ENCODE measurements around the gene CES2.
"Not testable (repeated sequence)": the region's sequence is repeated elsewhere in the genome, so short reads cannot be mapped to it uniquely, and the experiment has no call there.

Gene CES2

GRCh38 chr16:66955363-66956153 is 20.2 kb downstream of the CES2 start:
- peaks cover 16% of the 10 kb centered on the region for H3K4me1 ChIP-seq (ENCODE audit: control insufficient read depth, insufficient read depth, low read length)
- not testable (repeated sequence) for H3K36me3 ChIP-seq (ENCODE audit: control insufficient read depth, insufficient read depth, low read length); H3K4me3 ChIP-seq (ENCODE audit: low read length); H3K9me3 ChIP-seq (ENCODE audit: control insufficient read depth, low read length); H3K27me3 ChIP-seq (ENCODE audit: control insufficient read depth, insufficient read depth, low read length); H3K9ac ChIP-seq (ENCODE audit: low read length)

DNA sequence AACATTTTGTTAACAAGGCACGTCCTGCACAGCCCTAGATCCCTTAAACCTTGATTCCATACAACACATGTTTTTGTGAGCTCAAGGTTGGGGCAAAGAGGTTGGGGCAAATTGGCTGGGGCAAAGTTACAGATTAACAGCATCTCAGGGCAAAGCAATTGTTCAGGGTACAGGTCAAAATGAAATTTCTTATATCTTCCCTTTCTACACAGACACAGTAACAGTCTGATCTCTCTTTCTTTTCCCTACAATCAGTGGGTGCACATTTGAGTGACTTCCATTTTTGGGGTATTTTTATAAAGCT is 20.8 kb downstream of the CES2 start:
- H3K36me3 ChIP-seq (ENCODE audit: control insufficient read depth, insufficient read depth, low read length); H3K4me3 ChIP-seq (ENCODE audit: low read length); H3K27me3 ChIP-seq (ENCODE audit: control insufficient read depth, insufficient read depth, low read length); H3K9ac ChIP-seq (ENCODE audit: low read length); H3K9me3 ChIP-seq (ENCODE audit: control insufficient read depth, low read length): not testable (repeated sequence)
- peaks cover 20% of the 10 kb centered on the region for H3K4me1 ChIP-seq (ENCODE audit: control insufficient read depth, insufficient read depth, low read length)

DNA sequence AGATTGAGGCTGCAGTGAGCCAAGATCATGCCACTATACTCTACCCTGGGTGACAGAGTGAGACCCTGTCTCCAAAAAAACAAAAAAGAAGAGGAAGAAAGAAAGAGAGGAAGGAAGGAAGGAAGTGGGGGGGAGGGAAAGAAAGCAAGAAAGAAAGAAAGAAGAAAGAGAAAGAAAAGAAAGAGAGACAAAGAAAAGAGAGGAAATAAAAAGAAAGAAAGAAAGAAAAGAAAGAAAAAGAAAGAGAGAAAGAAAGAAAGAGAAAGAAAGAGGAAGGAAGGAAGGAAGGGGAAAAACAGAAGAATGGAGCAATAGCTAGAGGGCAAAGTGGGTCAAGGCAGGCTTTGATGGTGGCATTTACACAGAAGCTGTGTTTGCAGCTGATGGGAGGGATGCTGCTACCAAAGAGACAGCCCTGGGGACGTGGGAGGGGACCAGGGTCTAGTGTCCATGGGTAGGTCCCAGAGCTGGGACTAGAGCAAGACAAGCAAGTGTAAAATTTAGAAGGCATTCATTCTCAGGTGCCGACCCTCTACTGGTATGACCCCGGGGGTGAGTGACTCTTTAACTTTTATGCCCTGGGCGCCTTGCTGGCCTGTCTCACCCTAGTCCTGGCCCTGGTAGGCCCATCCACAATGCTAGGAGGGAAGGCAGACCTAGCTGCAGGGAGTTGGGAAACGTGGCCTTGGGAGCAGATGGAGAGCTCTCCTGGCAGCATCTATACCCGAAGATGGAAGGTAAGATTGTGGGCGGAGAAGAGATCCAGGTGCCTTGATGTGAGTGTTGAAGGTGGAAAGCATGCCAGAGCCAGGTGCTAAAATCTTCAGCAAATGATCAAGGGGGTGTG is 23.8 kb downstream of the CES2 start:
- Histone ChIP-seq H3K9ac (ENCODE audit: low read length) (no peak overlapping the region), H3K27me3 (ENCODE audit: control insufficient read depth, insufficient read depth, low read length) (no peaks in the 10 kb centered on the region), H3K4me1 (ENCODE audit: control insufficient read depth, insufficient read depth, low read length) (peaks cover 27% of the 10 kb centered on the region), H3K9me3 (ENCODE audit: control insufficient read depth, low read length) (no peaks in the 10 kb centered on the region), H3K4me3 (ENCODE audit: low read length) (no peak overlapping the region), H3K36me3 (ENCODE audit: control insufficient read depth, insufficient read depth, low read length) (no peaks in the 10 kb centered on the region)

DNA sequence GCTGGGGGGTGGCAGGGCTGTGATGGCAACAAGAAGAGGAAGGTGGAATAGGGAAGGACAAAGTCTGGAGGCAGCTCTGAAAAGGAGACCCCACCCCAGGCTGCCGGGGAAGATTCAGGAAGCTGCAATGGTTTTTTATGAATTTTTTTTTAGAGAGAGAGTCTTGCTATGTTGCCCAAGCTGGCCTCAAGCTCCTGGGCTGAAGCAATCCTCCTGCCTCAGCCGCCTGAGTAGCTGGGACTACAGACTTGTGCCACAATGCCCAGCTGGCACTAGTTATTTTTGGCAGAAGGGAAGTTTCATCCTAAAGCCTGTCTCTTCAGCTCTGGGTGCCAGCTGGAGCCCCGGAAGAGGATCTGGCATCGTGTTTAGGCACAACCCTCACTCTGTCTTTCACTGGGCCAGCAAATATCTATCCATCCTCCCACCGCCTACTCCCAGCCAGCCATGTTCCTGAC is 24.4 kb downstream of the CES2 start:
- H3K9me3 ChIP-seq (ENCODE audit: control insufficient read depth, low read length), result no peaks in the 10 kb centered on the region
- H3K4me3 ChIP-seq (ENCODE audit: low read length), result no peak overlapping the region
- H3K9ac ChIP-seq (ENCODE audit: low read length), result no peak overlapping the region
- peaks cover 26% of the 10 kb centered on the region for H3K4me1 ChIP-seq (ENCODE audit: control insufficient read depth, insufficient read depth, low read length)
- H3K27me3 ChIP-seq (ENCODE audit: control insufficient read depth, insufficient read depth, low read length), result no peaks in the 10 kb centered on the region
- no peaks in the 10 kb centered on the region for H3K36me3 ChIP-seq (ENCODE audit: control insufficient read depth, insufficient read depth, low read length)

DNA sequence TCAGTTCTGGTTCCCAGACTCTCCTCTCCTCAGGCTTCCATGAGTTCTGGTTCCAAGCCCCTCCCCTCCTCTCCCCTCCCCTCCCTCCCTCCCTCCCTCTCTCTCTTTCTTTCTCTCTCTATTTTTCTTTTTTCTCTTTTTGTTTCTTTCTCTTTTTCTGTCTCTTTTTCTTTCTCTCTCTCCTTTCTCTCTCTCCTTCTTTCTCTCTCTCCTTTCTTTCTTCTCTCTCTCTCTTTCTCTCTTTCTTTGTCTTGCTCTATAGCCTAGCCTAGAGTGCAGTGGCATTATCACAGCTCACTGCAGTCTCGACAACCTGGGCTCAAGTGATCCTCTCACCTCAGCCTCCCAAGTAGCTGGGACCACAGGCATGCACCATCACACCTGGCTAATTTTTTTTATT is 25.0 kb downstream of the CES2 start:
- H3K4me3 ChIP-seq (ENCODE audit: low read length), result no peak overlapping the region
- peaks cover 26% of the 10 kb centered on the region for H3K4me1 ChIP-seq (ENCODE audit: control insufficient read depth, insufficient read depth, low read length)
- no peaks in the 10 kb centered on the region for H3K27me3 ChIP-seq (ENCODE audit: control insufficient read depth, insufficient read depth, low read length)
- no peaks in the 10 kb centered on the region for H3K9me3 ChIP-seq (ENCODE audit: control insufficient read depth, low read length)
- H3K9ac ChIP-seq (ENCODE audit: low read length), result no peak overlapping the region
- H3K36me3 ChIP-seq (ENCODE audit: control insufficient read depth, insufficient read depth, low read length), result no peaks in the 10 kb centered on the region

- Histone ChIP-seq H3K36me3 (ENCODE audit: control insufficient read depth, insufficient read depth, low read length) (no peaks in the 10 kb centered on the region), H3K27me3 (ENCODE audit: control insufficient read depth, insufficient read depth, low read length) (no peaks in the 10 kb centered on the region), H3K9me3 (ENCODE audit: control insufficient read depth, low read length) (no peaks in the 10 kb centered on the region), H3K4me3 (ENCODE audit: low read length) (peak within 1 kb of the TSS; percentile 6), H3K4me1 (ENCODE audit: control insufficient read depth, insufficient read depth, low read length) (peaks cover 26% of the 10 kb centered on the region), H3K9ac (ENCODE audit: low read length) (peak within 1 kb of the TSS; percentile 33)
Observed at GRCh38 chr16:66961065-66961744, 25.9 kb downstream of the CES2 start, which contains the start of gene CES3. Gene CES3 (plus strand): TSS chr16:66961266. CDS start chr16:66961308, 42 bp downstream.

DNA sequence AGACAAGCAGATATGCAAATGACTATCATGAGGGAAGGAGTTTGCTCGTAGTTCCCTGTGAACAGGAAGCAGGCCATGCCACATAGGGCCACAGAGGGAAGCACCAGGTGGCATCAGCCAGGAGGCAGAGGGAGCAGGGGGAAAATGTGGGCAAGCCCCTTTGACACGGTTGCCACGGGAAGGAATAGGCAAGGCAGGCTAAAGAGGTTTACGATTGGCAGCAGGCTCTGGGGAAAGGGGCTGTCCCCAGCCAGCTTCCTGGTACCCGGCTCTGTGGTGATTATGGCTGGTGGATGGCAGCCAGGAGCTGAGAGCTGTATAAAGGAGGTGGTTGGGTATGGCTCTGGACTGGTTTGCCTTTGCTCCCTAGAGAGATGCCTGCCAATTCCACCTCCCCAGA is 26.6 kb downstream of the CES2 start:
- Histone ChIP-seq H3K27me3 (ENCODE audit: control insufficient read depth, insufficient read depth, low read length) (no peaks in the 10 kb centered on the region), H3K4me3 (ENCODE audit: low read length) (no peak overlapping the region), H3K4me1 (ENCODE audit: control insufficient read depth, insufficient read depth, low read length) (peaks cover 26% of the 10 kb centered on the region), H3K36me3 (ENCODE audit: control insufficient read depth, insufficient read depth, low read length) (no peaks in the 10 kb centered on the region), H3K9me3 (ENCODE audit: control insufficient read depth, low read length) (no peaks in the 10 kb centered on the region), H3K9ac (ENCODE audit: low read length) (peak overlapping the region; percentile 33)

- peaks cover 26% of the 10 kb centered on the region for H3K4me1 ChIP-seq (ENCODE audit: control insufficient read depth, insufficient read depth, low read length)
- no peaks in the 10 kb centered on the region for H3K9me3 ChIP-seq (ENCODE audit: control insufficient read depth, low read length)
- no peak overlapping the region for H3K9ac ChIP-seq (ENCODE audit: low read length)
- H3K27me3 ChIP-seq (ENCODE audit: control insufficient read depth, insufficient read depth, low read length), result no peaks in the 10 kb centered on the region
- no peaks in the 10 kb centered on the region for H3K36me3 ChIP-seq (ENCODE audit: control insufficient read depth, insufficient read depth, low read length)
- no peak overlapping the region for H3K4me3 ChIP-seq (ENCODE audit: low read length)
Observed at GRCh38 chr16:66964049-66964448, 28.7 kb downstream of the CES2 start.

- H3K36me3 ChIP-seq (ENCODE audit: control insufficient read depth, insufficient read depth, low read length), result no peaks in the 10 kb centered on the region
Observed at GRCh38 chr16:66968847-66969246, 33.5 kb downstream of the CES2 start.

DNA sequence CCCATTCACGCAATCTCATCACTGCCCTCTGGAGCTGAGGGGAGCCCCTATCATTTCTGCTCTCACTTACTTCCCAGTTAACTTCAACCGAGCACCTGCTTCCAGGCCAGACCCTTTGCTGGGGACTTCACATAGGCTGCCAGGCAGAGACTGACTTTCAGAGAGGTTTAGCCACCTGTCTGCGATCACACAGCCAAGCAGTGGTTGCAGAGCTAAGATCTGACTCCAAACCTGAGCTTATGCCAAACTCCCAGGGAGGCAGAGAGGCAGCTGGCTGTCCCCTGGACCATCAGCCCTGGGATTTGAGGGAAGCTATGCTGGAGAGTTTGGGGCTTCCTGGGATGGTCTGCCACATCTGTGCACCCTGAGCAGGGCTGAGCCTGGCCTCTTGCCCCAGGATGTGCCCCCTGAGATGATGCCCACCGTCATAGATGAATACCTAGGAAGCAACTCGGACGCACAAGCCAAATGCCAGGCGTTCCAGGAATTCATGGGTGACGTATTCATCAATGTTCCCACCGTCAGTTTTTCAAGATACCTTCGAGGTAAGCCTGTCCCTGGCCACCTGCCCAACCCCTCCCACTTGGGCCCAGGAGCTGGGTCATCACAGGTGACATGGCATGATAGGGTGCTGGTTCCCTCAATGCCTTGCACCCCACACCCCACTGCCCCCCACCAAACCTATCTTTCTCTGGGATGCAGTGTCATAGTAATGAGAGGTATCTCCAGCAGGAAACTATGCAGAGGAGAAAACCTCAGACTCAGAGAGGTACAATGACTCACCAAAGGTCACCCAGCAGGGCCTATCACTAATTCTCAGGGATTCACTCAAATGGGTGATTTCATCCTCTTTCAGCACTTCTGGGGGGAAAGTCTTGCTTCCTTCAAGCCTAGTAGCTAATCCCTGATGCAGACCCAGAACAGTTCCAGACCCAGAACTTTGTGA is 35.7 kb downstream of the CES2 start:
- Histone ChIP-seq H3K9me3 (ENCODE audit: control insufficient read depth, low read length) (no peaks in the 10 kb centered on the region), H3K27me3 (ENCODE audit: control insufficient read depth, insufficient read depth, low read length) (no peaks in the 10 kb centered on the region), H3K36me3 (ENCODE audit: control insufficient read depth, insufficient read depth, low read length) (no peaks in the 10 kb centered on the region), H3K9ac (ENCODE audit: low read length) (no peak overlapping the region), H3K4me1 (ENCODE audit: control insufficient read depth, insufficient read depth, low read length) (no peaks in the 10 kb centered on the region), H3K4me3 (ENCODE audit: low read length) (no peak overlapping the region)

More at GRCh38 chr16:66968847-66969246, 33.5 kb downstream of the CES2 start:
- H3K9me3 ChIP-seq (ENCODE audit: control insufficient read depth, low read length), result no peaks in the 10 kb centered on the region
- H3K4me3 ChIP-seq (ENCODE audit: low read length), result no peak overlapping the region
- no peak overlapping the region for H3K9ac ChIP-seq (ENCODE audit: low read length)
- H3K4me1 ChIP-seq (ENCODE audit: control insufficient read depth, insufficient read depth, low read length), result peaks cover 3% of the 10 kb centered on the region
- H3K27me3 ChIP-seq (ENCODE audit: control insufficient read depth, insufficient read depth, low read length), result no peaks in the 10 kb centered on the region

DNA sequence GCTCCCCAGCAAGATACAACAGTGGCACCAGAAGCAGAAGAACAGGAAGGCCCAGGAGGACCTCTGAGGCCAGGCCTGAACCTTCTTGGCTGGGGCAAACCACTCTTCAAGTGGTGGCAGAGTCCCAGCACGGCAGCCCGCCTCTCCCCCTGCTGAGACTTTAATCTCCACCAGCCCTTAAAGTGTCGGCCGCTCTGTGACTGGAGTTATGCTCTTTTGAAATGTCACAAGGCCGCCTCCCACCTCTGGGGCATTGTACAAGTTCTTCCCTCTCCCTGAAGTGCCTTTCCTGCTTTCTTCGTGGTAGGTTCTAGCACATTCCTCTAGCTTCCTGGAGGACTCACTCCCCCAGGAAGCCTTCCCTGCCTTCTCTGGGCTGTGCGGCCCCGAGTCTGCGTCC is 37.7 kb downstream of the CES2 start:
- Histone ChIP-seq H3K36me3 (ENCODE audit: control insufficient read depth, insufficient read depth, low read length) (no peaks in the 10 kb centered on the region), H3K9ac (ENCODE audit: low read length) (no peak overlapping the region), H3K4me3 (ENCODE audit: low read length) (no peak overlapping the region), H3K4me1 (ENCODE audit: control insufficient read depth, insufficient read depth, low read length) (peaks cover 6% of the 10 kb centered on the region), H3K9me3 (ENCODE audit: control insufficient read depth, low read length) (no peaks in the 10 kb centered on the region), H3K27me3 (ENCODE audit: control insufficient read depth, insufficient read depth, low read length) (no peaks in the 10 kb centered on the region)
